HepG2 (cell line): ENCODE results near the gene TMEM114. TPM values are rescaled to one million over a fixed set of nuclear protein-coding genes. Genes with fewer than 3 reads are reported as not detected.

Experiments
- ATAC-seq: fragments of 200-7000 bp; cut with Tn5 transposase; 3 replicates; pipeline ENCODE4 v1.9.1; 2020; ENCODE audit warnings: mild to moderate bottlenecking, moderate library complexity
- BruUV-seq: library from RNA; stranded (reverse); fragments of 400-500 nt; replicated peaks from 2 replicates; lab custom pipeline; 2021; lab: Mats Ljungman, UMichigan
- CTCF ChIA-PET: fragments of 300-600 bp; formaldehyde crosslinking; extraction: SDS; loops from one replicate; lab custom pipeline; 2021; ENCODE audit warnings: low total read pairs, inconsistent platforms, low intra/inter-chr PET ratio; lab: Yijun Ruan, JAX
- POLR2A ChIA-PET: fragments of 350-600 bp; sonication (Branson Sonifier 250); formaldehyde crosslinking; loops from one replicate; lab custom pipeline; 2020; ENCODE audit warnings: antibody characterized with exemption, inconsistent platforms; lab: Yijun Ruan, JAX
- DNase-seq: peaks from one replicate; pipeline ENCODE4 v3.0.0-alpha.2; 2015; ENCODE audit warnings: low spot score
- FAIRE-seq: peaks from 3 replicates; lab custom pipeline; 2011; peaks lifted over from hg19 to GRCh38; lab: Jason Lieb, UNC
- H2AFZ ChIP-seq: one replicate; pipeline ENCODE4 v1.6.1; 2011; ENCODE audit warnings: low read length, inconsistent platforms
- H3K27ac ChIP-seq: fragments of 300-600 bp; 3 replicates; pipeline ENCODE4 v1.8.0; 2011; ENCODE audit warnings: mixed run types, mild to moderate bottlenecking, mixed read lengths, low read length, inconsistent platforms; ENCODE audit not compliant: insufficient read depth; ENCODE audit errors: extremely low read length
- H3K27me3 ChIP-seq, 2 experiments: fragments of 200-600 bp in 1 of 2; 2 replicates in 1 of 2; 3 replicates in 1 of 2; pipeline versions ENCODE4 v1.6.0 to v1.8.0; 2011; ENCODE audit warnings: low read length in 2 of 2, mild to moderate bottlenecking in 2 of 2, moderate library complexity in 2 of 2, inconsistent platforms in 1 of 2; ENCODE audit not compliant: insufficient read depth in 2 of 2, control insufficient read depth in 1 of 2
- H3K36me3 ChIP-seq, 2 experiments: fragments of 200-600 bp in 1 of 2; replicated peaks in 1 of 2; 2 replicates in 1 of 2; 3 replicates in 1 of 2; pipeline versions ENCODE4 v1.5.1 to v1.8.0; 2011; ENCODE audit warnings: low read length in 2 of 2, inconsistent platforms in 1 of 2; ENCODE audit not compliant: insufficient read depth in 2 of 2, control insufficient read depth in 1 of 2
- H3K4me1 ChIP-seq: 2 replicates; pipeline ENCODE4 v1.5.1; 2012; ENCODE audit warnings: low read length, inconsistent platforms; ENCODE audit not compliant: insufficient read depth
- H3K4me2 ChIP-seq: 2 replicates; pipeline ENCODE4 v1.6.0; 2011; ENCODE audit warnings: low read depth, low read length, inconsistent platforms
- H3K4me3 ChIP-seq, 3 experiments: fragments of 200-600 bp in 1 of 3; sonication (generic), shearing (Covaris generic) in 1 of 3; replicated peaks in 1 of 3; 2 replicates each; pipeline ENCODE4 v1.5.1; 2011 to 2016; ENCODE audit warnings: low read length in 3 of 3, inconsistent platforms in 2 of 3, low read depth in 2 of 3, mild to moderate bottlenecking in 2 of 3, control low read depth in 1 of 3, mixed read lengths in 1 of 3; ENCODE audit not compliant: insufficient read depth in 1 of 3
- H3K79me2 ChIP-seq: one replicate; pipeline ENCODE4 v1.6.1; 2011; ENCODE audit warnings: low read length, inconsistent platforms; ENCODE audit not compliant: insufficient read depth
- H3K9ac ChIP-seq: 2 replicates; pipeline ENCODE4 v1.6.0; 2011; ENCODE audit warnings: mild to moderate bottlenecking, low read depth, low read length, inconsistent platforms; ENCODE audit not compliant: insufficient read depth
- H3K9me3 ChIP-seq: 2 replicates; pipeline ENCODE4 v1.5.1; 2012; ENCODE audit warnings: mild to moderate bottlenecking, low read length
- H4K20me1 ChIP-seq: 2 replicates; pipeline ENCODE4 v1.6.0; 2011; ENCODE audit warnings: inconsistent platforms, mild to moderate bottlenecking, low read length, moderate library complexity; ENCODE audit not compliant: insufficient read depth
- FOSL2 ChIP-seq: sonication (generic); formaldehyde crosslinking; IDR thresholded peaks from 2 replicates; pipeline ENCODE4 v1.4.0; 2020; ENCODE audit warnings: missing genetic modification reagents
- PHB2 ChIP-seq: fragments of 450-650 bp; IDR thresholded peaks from 2 replicates; pipeline ENCODE4 v1.6.1; 2018; ENCODE audit not compliant: partially characterized antibody
- RELA ChIP-seq: sonication (generic); formaldehyde crosslinking; IDR thresholded peaks from 2 replicates; pipeline ENCODE4 v1.4.0; 2020; ENCODE audit warnings: missing genetic modification reagents
- TARDBP ChIP-seq: sonication (generic); formaldehyde crosslinking; IDR thresholded peaks from 2 replicates; pipeline ENCODE4 v1.8.0; 2022; ENCODE audit warnings: mild to moderate bottlenecking, missing genetic modification reagents
- TMF1 ChIP-seq: sonication (generic); formaldehyde crosslinking; IDR thresholded peaks from 2 replicates; pipeline ENCODE4 v1.8.1; 2022; ENCODE audit warnings: low read depth, missing genetic modification reagents
- ZKSCAN1 ChIP-seq: fragments of 150-350 bp; IDR thresholded peaks from 2 replicates; pipeline ENCODE4 v1.6.1; 2014; ENCODE audit warnings: low read length
- ZKSCAN8 ChIP-seq: IDR thresholded peaks from 2 replicates; pipeline ENCODE4 v1.6.1; 2016; ENCODE audit warnings: borderline replicate concordance, missing genetic modification reagents, missing compliant biosample characterization
- ZNF121 ChIP-seq: sonication (generic); formaldehyde crosslinking; IDR thresholded peaks from 2 replicates; pipeline ENCODE4 v1.5.0; 2020; ENCODE audit warnings: mild to moderate bottlenecking, missing genetic modification reagents
- ZNF441 ChIP-seq: sonication (generic); formaldehyde crosslinking; IDR thresholded peaks from 2 replicates; pipeline ENCODE4 v1.7.0; 2021; ENCODE audit warnings: missing genetic modification reagents, borderline replicate concordance
- WGBS: methylation state at CpG from one replicate; pipeline ENCODE4 v1.1.6; 2017; ENCODE audit warnings: low lambda C conversion rate; 5-methylcytosine and 5-hydroxymethylcytosine counted together
- in situ Hi-C: cut with HindIII; loops from 2 replicates; pipeline ENCODE4 v1.10.0; 2017; ENCODE audit warnings: low pct_unique_long_range_greater_than_20kb; ENCODE audit not compliant: extremely low pct_ligation_motif_present
- intact Hi-C: fragments of 100-400 bp; cut with micrococcal nuclease; formaldehyde crosslinking; loops from one replicate; pipeline ENCODE4 v1.10.0; 2022; ENCODE audit not compliant: unreplicated experiment
- polyA plus RNA-seq, 8 experiments: library from polyadenylated mRNA; depleted of rRNA in 3 of 8; stranded (reverse) in 7 of 8; unstranded in 1 of 8; fragments of >200 nt; fragmentation: Illumina TruSeq in 4 of 8; extraction: Trizol in 4 of 8; gene quantifications; 2 replicates each; pipeline versions ENCODE4 v1.2.1 to v1.2.3, GENCODE V29; 2011 to 2016; ENCODE audit warnings: low read depth in 4 of 8, missing spikeins in 1 of 8, mixed read lengths in 1 of 8; ENCODE audit not compliant: insufficient read depth in 1 of 8
- total RNA-seq, 5 experiments: library from RNA; depleted of rRNA; stranded (reverse); fragments of >200 nt; fragmentation: Illumina TruSeq; extraction: Trizol; gene quantifications; 2 replicates each; pipeline ENCODE4 v1.2.3, GENCODE V29; 2016; ENCODE audit warnings: low read depth in 1 of 5
- TF ChIP-seq, protein P1 (sequence below): sonication (generic); formaldehyde crosslinking; IDR thresholded peaks from 2 replicates; pipeline ENCODE4 v1.4.0; 2020; ENCODE audit warnings: low read depth, missing genetic modification reagents
- TF ChIP-seq, protein P2 (sequence below): sonication (generic); IDR thresholded peaks from 2 replicates; pipeline ENCODE4 v1.6.1; 2016; ENCODE audit warnings: low read depth, borderline replicate concordance

The TMEM114 gene
- total and polyA plus RNA-seq, 2 of the 13 experiments (the other 11 are each of a cell fraction or from before 2014, with no cell fraction given), result not detected

DNA sequence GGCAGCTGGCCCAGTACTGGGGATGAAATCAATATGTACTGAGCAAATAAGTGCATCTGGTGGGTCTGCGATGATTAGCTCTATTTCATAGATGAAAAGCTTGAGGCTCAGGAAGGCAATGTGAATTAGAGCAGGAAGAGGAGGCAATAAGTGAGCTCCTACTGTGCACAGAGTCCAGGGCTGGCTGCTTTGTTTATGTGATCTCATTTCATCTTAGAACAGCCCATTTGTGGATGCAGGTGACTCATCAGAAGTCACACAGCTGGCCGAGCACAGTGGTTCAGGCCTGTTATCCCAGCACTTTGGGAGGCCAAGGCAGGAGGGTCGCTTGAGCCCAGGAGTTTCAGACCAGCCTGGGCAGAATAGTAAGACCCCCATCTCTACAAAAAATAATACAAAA lies 7.1 kb downstream of the TMEM114 start:
- Histone ChIP-seq H3K9ac (no peak overlapping the region), H3K4me3 (no peak overlapping the region), H3K9me3 (no peaks in the 10 kb centered on the region), H3K4me1 (peaks cover 14% of the 10 kb centered on the region), H3K36me3 (no peaks in the 10 kb centered on the region), H3K27ac (no peak overlapping the region), H2AFZ (no peak overlapping the region), H3K4me2 (no peak overlapping the region)
- peak; percentile 45 for ATAC-seq
- no peak for FAIRE-seq
- no TSS peak for BruUV-seq
- ChIA-PET CTCF (no interaction called here), POLR2A (interaction anchor here (1.2 kb wide), 1 partner anchor 36 kb away, joined by 3 read pairs; no protein-coding TSS in a partner anchor)
- intact Hi-C loops, result no loop called here
- 0% methylated on average over 3 of the region's 3 CpGs for WGBS
- TF ChIP-seq ZKSCAN8 (CRISPR knock-in tag) (peak; percentile 92), TMF1 (CRISPR knock-in tag) (no peak), TARDBP (CRISPR knock-in tag) (no peak), PHB2 (no peak), FOSL2 (peak; percentile 87), ZNF121 (CRISPR knock-in tag) (peak; percentile 43; the same call in 1 of the 2 replicates), RELA (CRISPR knock-in tag) (no peak), ZKSCAN1 (peak; percentile 76), ZNF441 (CRISPR knock-in tag) (no peak)
- TF ChIP-seq, protein P1, sequence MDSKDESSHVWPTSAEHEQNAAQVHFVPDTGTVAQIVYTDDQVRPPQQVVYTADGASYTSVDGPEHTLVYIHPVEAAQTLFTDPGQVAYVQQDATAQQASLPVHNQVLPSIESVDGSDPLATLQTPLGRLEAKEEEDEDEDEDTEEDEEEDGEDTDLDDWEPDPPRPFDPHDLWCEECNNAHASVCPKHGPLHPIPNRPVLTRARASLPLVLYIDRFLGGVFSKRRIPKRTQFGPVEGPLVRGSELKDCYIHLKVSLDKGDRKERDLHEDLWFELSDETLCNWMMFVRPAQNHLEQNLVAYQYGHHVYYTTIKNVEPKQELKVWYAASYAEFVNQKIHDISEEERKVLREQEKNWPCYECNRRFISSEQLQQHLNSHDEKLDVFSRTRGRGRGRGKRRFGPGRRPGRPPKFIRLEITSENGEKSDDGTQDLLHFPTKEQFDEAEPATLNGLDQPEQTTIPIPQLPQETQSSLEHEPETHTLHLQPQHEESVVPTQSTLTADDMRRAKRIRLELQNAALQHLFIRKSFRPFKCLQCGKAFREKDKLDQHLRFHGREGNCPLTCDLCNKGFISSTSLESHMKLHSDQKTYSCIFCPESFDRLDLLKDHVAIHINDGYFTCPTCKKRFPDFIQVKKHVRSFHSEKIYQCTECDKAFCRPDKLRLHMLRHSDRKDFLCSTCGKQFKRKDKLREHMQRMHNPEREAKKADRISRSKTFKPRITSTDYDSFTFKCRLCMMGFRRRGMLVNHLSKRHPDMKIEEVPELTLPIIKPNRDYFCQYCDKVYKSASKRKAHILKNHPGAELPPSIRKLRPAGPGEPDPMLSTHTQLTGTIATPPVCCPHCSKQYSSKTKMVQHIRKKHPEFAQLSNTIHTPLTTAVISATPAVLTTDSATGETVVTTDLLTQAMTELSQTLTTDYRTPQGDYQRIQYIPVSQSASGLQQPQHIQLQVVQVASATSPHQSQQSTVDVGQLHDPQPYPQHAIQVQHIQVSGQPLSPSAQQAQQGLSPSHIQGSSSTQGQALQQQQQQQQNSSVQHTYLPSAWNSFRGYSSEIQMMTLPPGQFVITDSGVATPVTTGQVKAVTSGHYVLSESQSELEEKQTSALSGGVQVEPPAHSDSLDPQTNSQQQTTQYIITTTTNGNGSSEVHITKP, result peak; percentile 92
- TF ChIP-seq, protein P2, sequence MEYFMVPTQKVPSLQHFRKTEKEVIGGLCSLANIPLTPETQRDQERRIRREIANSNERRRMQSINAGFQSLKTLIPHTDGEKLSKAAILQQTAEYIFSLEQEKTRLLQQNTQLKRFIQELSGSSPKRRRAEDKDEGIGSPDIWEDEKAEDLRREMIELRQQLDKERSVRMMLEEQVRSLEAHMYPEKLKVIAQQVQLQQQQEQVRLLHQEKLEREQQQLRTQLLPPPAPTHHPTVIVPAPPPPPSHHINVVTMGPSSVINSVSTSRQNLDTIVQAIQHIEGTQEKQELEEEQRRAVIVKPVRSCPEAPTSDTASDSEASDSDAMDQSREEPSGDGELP, result 0 out of 2 replicates have a peak, but pooled peaks have one; percentile 19
- TF ChIP-seq, all 625 proteins: peak for 6
- Histone ChIP-seq H4K20me1 (no peaks in the 10 kb centered on the region), H3K27me3 (peaks cover 3 to 28% of the 10 kb centered on the region in 2 experiments; a peak in 4 of 5 replicates), H3K79me2 (no peaks in the 10 kb centered on the region)
- DNase-seq, result no peak
- in situ Hi-C loops, result no loop called here
